GM19193 (cell line): ENCODE results near the gene CCDC63.

Experiments used
- POLR2A ChIP-seq: IDR thresholded peaks from 4 replicates; pipeline ENCODE4 v1.6.1; 2011; ENCODE audit not compliant: insufficient read depth, insufficient read length; ENCODE audit errors: extremely low read depth

CCDC63 gene

DNA sequence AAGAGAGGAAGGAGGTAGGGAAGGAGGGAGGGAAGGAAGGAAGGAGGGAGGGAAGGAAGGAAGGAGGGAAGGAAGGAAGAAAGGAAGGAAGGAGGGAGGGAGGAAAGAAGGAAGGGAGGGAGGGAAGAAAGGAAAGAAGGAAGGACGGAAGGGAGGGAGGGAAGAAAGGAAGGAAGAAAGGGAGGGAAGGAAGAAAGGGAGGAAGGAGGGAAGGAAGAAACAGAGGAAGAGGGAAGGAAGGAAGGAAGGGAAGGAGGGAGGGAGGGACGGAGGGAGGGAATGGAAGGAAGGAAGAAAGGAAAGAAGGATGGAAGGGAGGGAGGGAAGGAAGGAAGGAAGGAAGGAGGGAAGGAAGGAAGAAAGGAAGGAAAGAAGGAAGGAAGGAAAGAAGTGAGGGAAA, 22.4 kb upstream of the CCDC63 start:
- no peak for TF ChIP-seq POLR2A

DNA sequence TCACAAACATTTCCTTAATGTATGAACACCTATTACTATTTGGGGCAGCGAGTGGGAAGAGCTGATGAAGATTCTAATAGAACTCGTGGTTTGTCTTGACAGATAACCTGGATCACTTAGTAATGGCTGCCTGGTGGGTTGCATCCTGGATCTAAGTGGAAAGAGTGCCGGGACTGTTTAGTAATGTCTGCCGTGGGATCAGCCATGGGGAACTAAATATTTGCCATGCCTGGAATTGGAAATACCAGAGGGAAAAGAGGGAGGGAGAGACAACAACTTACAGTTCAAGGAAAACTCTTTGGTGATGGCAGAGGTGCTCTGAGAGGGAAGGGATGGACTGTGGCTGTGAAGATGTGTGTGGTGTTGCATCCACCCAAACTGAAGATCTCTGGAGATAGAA, 21.3 kb upstream of the CCDC63 start:
- TF ChIP-seq POLR2A, result no peak

DNA sequence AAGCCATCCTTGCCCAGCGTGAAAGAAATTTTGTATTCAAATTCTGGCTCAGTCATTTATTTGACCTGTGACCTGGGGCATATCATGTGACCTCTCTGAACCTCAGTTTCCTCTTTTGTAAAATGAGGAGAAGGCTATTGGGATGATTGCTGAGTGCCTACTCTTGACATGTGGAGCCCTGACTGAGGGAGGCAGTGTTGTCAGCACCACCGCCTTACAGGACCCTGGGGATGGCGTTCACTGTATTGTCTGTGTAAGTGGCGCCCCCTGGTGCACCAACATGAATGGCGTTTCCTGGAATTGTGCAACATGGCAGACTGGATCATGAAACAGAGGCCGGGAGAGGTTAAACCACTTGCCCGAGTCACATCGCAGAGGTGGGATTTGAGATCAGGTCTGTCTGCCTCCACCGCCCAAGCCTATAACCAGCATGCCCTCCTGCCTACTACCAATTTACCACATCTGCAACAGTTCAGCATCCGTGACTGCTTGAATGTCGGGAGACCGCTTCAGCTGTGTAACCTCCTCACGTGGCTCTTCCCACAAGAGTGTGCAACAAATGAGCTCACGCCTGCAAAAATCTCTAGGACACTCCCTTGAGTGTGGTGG, 20.1 kb upstream of the CCDC63 start:
- no peak for TF ChIP-seq POLR2A

DNA sequence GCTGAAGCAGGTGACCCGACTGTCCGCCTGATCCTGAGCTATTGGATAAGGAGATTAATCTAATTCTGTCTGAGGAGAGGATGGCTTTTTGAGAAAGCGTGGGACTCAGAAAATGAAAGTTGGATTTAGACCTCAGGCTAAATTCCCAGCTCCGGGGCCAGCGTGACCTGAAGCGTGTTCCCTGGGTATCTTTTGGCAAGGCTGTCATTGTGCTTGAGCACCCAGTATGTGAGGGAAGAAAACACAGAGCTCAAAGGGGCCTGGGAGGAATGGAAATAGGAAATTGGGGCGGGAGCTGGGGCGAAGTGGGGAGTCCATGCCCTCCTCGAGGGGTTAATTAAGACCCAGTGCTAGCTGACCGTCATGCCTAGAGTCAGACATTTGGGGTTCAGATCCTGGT, 17.5 kb upstream of the CCDC63 start:
- no peak for TF ChIP-seq POLR2A

DNA sequence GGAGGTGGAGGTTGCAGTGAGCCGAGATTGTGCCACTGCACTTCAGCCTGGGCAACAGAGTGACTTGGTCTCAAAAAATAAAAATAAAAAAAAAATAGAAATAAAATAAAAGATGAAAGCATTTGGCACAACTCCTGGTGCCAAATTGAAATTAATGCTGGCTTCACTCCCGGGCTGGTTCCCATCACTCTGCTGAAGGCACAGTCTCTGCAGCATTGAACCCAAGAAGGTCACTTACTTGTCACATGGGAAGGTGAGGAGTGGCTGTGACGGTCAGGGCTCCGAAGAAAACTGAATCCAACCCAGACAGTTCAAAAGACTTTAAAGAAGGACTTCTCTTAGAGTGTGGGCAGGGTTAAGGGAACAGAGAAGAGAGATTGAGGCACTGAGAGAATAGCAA, 10.5 kb upstream of the CCDC63 start:
- no peak for TF ChIP-seq POLR2A

DNA sequence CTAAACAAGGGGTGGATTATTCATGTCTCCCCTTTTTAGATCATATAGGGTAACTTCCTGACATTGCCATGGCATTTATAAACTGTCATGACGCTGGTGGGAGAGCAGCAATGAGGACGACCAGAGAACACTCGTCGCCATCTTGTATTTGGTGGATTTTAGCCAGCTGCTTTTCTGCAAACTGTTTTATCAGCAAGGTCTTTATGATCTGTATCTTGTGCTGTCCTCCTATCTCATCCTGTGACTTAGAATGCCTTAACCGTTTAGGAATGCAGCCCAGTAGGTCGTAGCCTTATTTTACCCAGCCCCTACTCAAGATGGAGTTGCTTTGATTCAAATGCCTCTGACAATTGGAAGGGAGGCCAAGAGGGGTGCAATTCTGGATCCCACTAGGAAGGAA, 5.8 kb upstream of the CCDC63 start:
- no peak for TF ChIP-seq POLR2A

DNA sequence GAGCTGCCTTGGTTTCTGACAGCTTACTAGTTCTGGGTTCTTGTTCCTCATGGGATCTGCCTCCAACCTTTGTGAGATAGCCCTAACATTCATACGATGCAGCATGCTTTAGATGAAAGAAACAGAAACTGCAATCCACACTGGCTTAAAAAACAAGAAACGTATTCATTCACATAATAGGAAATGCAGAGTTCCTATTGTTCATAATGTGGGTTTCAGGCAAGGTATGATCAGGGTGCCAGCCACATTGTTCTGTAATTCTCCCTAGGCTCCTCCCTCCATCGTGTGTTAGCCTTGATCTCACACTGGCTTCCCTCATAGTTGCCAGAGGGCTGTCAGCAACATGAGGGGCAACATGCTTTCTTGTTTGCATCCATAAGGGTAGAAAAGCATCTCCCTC, 2.7 kb upstream of the CCDC63 start:
- no peak for TF ChIP-seq POLR2A

DNA sequence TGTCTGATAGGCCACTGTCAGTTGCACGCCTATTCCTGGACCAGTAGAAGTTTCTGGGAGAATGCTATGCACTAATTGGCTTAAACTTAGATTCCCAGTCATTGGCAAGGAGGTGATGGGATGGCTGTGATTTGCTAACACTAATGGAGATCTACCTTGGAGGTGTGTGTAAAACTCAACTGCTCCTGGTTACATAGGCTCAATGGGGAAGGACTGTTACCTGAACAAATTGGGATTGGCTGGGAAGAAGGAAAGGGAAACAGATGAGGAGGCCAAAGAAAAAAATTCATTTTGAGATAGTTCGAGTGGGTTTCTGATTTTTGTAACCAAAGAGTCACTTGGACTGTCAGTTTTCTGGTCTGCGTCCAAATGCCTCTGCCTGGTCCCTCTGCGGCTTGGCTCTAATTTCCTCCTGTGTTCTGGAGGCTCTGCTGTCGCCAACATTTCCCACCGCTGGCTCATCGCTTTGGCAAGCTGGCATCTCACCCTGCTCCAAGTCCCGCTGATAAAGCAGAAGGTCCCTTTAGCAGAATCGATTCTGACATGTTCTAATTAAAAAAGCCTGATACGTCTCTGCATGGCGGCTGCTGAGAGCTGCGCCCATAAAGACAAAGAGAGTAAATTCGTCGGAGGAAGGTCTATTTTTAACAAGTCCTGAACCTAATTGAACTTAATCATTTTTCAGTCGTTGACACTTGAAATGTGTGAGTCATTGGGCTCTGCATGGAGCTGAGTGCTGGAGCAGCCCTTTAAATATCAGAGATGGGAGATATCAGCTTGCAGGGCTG, 2.0 kb upstream of the CCDC63 start:
- no peak for TF ChIP-seq POLR2A

DNA sequence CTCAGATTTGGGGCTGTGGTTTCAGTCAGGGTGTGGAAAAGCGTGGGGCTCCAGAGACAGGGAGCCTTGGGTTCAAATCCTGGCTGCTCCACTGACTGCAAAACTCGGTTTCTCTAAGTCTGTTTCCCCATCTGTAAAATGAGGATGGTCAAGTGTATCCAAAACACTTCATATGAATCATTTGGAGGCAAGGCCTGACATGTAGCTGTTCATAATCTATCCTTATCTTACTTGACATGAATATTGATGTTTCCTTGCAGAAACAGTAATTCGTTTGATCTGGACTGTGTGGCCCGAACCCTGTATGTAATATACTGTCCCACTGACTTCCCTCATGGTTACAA, 1.5 kb upstream of the CCDC63 start:
- no peak for TF ChIP-seq POLR2A

DNA sequence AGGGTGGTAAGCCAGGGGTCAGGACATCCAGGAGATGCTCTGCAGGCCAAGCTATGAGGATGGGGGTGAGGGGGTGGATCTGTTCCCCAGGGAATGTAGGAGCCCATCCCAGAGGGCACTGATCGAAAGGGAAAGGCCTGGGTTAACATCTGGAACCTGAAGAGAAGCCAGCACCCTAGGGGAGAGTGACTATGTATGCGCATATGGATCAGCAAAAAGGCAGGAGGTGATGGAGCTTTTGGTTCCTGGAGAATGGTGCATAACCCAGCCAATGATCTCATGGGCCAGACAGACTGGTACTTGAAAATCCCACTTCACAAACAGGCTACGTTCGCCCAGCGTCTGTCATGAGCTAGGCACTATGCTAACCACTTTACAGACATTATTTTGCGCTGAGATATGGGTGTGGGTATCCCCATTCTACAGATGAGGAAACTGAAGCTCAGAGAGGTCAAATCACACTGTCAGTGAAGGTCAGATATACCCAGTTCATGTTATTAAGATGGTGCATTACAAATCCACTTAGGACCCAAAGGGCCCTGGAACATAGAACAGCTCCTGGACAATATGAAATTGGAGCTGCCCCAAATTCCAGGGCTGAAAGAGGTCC, 1.6 kb downstream of the CCDC63 start:
- no peak for TF ChIP-seq POLR2A

DNA sequence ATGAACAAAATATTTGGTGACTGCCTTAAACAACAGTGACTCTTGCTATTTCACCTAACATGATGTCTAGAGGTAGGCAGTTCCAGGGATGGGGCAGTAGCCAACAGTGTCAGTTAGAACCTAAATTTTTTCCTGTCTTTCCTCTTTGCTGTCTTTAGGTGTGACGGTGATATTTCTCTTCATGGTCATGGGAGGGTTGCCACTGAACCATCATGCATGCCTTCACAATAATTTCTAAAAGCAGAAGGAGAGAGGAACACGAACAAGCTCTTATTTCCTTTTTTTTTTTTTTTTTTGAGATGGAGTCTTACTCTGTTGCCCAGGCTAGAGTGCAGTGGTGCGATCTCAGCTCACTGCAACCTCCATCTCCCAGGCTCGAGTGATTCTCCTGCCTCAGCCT, 2.4 kb downstream of the CCDC63 start:
- TF ChIP-seq POLR2A, result no peak

DNA sequence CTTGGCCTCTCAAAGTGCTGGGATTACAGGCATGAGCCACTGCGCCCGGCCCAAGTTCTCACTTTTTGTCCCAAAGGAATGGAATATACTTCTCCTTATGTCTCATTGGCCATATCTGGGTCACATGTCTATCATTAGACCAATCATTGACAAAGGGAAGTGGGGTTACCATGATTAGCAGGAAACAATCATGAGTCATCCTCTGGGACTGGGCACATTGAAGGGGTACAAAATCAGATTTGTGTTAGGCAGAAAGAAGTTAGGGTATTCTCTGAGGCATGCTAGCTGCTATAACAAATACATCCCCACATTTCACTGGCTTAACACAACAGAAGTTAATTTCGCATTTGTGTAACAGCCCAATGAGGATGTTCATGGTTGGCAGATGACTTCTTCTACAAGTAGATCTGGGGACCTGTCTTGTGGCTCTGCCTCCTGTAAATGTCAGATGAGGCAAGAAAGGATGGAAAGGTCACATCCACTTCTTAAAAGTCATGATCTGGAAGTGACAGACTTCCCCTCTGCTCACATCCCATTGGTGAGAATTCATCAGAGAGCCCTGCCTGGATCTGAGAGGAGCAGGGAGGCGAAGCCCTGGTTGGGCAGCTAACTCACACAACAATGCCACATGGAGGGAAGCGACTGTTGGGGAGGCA, 3.1 kb downstream of the CCDC63 start:
- no peak for TF ChIP-seq POLR2A

DNA sequence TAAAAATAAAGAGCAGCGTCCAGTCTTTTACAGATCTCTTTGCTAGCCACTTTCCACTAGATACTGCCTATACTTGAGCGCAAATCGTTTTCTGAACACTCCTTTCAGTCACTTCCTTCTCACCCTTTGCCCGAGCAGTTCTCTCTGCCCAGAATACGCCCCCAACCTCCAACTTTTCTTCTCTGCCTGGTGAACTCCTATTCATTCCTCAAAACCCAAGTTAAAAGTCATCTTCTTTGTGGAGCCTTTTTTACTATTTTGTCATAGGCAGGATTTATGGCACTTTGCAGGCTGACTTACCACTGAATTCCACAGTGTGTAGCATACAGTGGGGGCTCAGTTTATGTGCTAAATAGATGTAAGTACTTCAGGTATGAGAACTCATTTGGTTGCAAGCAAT, 4.0 kb downstream of the CCDC63 start:
- no peak for TF ChIP-seq POLR2A

DNA sequence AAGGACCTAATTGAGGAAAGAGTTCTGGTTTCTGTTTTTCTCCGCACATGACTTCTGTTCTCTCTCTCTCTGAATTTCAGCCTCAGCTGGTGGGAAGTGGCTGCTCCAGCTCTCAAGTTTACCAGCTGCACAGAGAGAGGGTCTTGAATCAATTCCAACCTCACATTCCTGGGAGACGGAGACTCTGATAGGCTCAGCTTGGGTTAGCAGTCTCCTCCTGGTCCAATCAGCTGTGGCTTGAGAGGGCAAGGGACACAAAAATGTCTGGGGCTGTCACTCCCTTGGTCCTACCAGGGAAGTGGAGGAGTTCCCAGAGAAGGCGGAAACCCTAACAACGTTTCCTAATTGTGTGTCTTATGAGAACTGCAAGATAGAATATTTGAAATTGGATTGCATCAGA, 7.0 kb downstream of the CCDC63 start:
- no peak for TF ChIP-seq POLR2A

DNA sequence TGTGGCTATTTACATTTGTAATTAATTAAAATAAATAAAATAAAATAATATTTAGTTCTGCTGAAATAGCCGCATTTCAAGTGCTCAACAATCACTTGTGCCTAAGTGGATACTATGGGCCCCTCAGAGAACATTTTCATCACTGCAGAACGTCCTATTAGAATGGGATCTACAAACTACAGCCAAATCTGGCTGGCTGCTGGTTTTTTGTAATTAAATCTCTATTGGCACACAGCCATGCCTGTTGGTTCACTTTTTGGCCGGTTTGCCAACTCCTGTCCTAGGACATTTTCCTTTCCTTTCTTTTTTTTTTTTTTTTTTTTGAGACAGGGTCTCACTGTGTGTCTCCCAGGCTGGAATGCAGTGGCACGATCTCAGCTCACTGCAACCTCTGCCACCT, 9.8 kb downstream of the CCDC63 start:
- no peak for TF ChIP-seq POLR2A

DNA sequence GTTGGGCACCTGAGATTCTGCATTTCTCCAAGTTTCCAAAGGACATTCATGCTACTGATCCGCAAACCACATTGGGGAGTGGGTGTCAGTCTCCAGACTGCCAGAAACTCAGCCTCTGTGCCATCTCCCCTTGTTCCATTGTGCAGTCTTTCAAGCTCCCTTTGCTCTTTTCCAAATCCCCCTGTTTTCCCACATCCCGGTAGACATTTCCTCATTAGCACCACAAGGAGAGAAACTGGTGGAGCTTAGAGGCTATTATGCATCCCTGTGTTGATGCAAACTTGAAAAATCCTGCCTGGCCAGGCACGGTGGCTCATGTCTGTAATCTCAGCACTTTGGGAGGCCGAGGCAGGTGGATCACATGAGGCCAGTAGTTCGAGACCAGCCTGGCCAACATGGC, 10.7 kb downstream of the CCDC63 start:
- TF ChIP-seq POLR2A, result no peak
